GM23338 (cell line): ENCODE measurements around the gene FRYL. TPM values are rescaled to one million over a fixed set of nuclear protein-coding genes. Genes with fewer than 3 reads are reported as not detected.

Experiments
- ATAC-seq: fragments of 200-7000 bp; cut with Tn5 transposase; 3 replicates; pipeline ENCODE4 v1.9.1; 2020
- DNase-seq: peaks from one replicate; pipeline ENCODE4 v3.0.0-alpha.2; 2015; ENCODE audit warnings: low spot score
- H2AFZ ChIP-seq: fragments of 200-600 bp; sonication (generic); 2 replicates; pipeline ENCODE4 v1.8.0; 2016; ENCODE audit warnings: antibody characterized with exemption, mild to moderate bottlenecking, moderate library complexity
- H3F3A ChIP-seq: fragments of 200-600 bp; sonication (generic); replicated peaks from 2 replicates; pipeline ENCODE4 v1.8.0; 2017; ENCODE audit warnings: antibody characterized with exemption, mixed run types, low read depth
- H3K27ac ChIP-seq: fragments of 200-600 bp; sonication (generic); 2 replicates; pipeline ENCODE4 v1.6.1; 2016; ENCODE audit warnings: low read depth
- H3K27me3 ChIP-seq: fragments of 200-600 bp; sonication (generic); 2 replicates; pipeline ENCODE4 v1.8.0; 2016; ENCODE audit warnings: mild to moderate bottlenecking, mixed run types, moderate library complexity; ENCODE audit not compliant: insufficient read depth
- H3K36me3 ChIP-seq: fragments of 200-600 bp; sonication (generic); 2 replicates; pipeline ENCODE4 v1.8.0; 2016; ENCODE audit warnings: mild to moderate bottlenecking; ENCODE audit not compliant: insufficient read depth
- H3K4me1 ChIP-seq: fragments of 200-600 bp; sonication (generic); 2 replicates; pipeline ENCODE4 v1.8.0; 2016; ENCODE audit warnings: mild to moderate bottlenecking, moderate library complexity; ENCODE audit not compliant: insufficient read depth
- H3K4me2 ChIP-seq: fragments of 200-600 bp; sonication (generic); 2 replicates; pipeline ENCODE4 v1.7.1; 2017; ENCODE audit warnings: mixed run types
- H3K4me3 ChIP-seq: fragments of 200-600 bp; sonication (generic); 2 replicates; pipeline ENCODE4 v1.6.1; 2016; ENCODE audit warnings: mixed run types
- H3K79me2 ChIP-seq: fragments of 200-600 bp; sonication (generic); replicated peaks from 2 replicates; pipeline ENCODE4 v1.8.0; 2017; ENCODE audit warnings: mild to moderate bottlenecking; ENCODE audit not compliant: insufficient read depth
- H3K9me2 ChIP-seq: fragments of 200-600 bp; sonication (generic); 2 replicates; pipeline ENCODE4 v1.8.0; 2017; ENCODE audit not compliant: insufficient read depth
- H4K20me1 ChIP-seq: fragments of 200-600 bp; sonication (generic); replicated peaks from 2 replicates; pipeline ENCODE4 v1.8.0; 2017; ENCODE audit warnings: mild to moderate bottlenecking; ENCODE audit not compliant: insufficient read depth
- H3K27ac Mint-ChIP-seq: 2 replicates; pipeline ENCODE4 v1.8.0; 2020; ENCODE audit warnings: inconsistent platforms, mild to moderate bottlenecking, moderate library complexity, mixed read lengths
- H3K27me3 Mint-ChIP-seq: 3 replicates; pipeline ENCODE4 v1.8.0; 2022; ENCODE audit warnings: low read depth, mild to moderate bottlenecking, moderate library complexity, mixed read lengths, inconsistent platforms; ENCODE audit not compliant: insufficient read depth, poor library complexity
- H3K36me3 Mint-ChIP-seq: 3 replicates; pipeline ENCODE4 v1.8.0; 2021; ENCODE audit warnings: low read depth, mild to moderate bottlenecking, inconsistent platforms, moderate library complexity, mixed read lengths
- H3K4me1 Mint-ChIP-seq: 3 replicates; pipeline ENCODE4 v1.8.0; 2020; ENCODE audit warnings: mild to moderate bottlenecking, inconsistent platforms, mixed read lengths
- H3K4me3 Mint-ChIP-seq: 3 replicates; pipeline ENCODE4 v1.8.0; 2021; ENCODE audit warnings: moderate library complexity, mild to moderate bottlenecking, inconsistent platforms, mixed read lengths
- H3K9me3 Mint-ChIP-seq: 3 replicates; pipeline ENCODE4 v1.8.0; 2020; ENCODE audit warnings: moderate library complexity, mild to moderate bottlenecking, inconsistent platforms, mixed read lengths
- CREB1 ChIP-seq: fragments of 250-450 bp; sonication (Bioruptor Pico); IDR thresholded peaks from 2 replicates; pipeline ENCODE4 v1.5.0; 2020; ENCODE audit warnings: low read depth, mild to moderate bottlenecking, moderate library complexity
- EZH2 ChIP-seq: fragments of 200-600 bp; sonication (generic); IDR thresholded peaks from one replicate; pipeline ENCODE4 v1.8.0; 2017; ENCODE audit warnings: antibody characterized with exemption, mild to moderate bottlenecking, low read depth; ENCODE audit not compliant: unreplicated experiment
- EZH2phosphoT487 ChIP-seq: fragments of 200-600 bp; sonication (generic); IDR thresholded peaks from one replicate; pipeline ENCODE4 v1.8.1; 2018; ENCODE audit warnings: antibody characterized with exemption; ENCODE audit not compliant: unreplicated experiment
- JUNB ChIP-seq: IDR thresholded peaks from one replicate; pipeline ENCODE4 v1.6.1; 2016; ENCODE audit warnings: antibody characterized with exemption; ENCODE audit not compliant: unreplicated experiment
- NANOG ChIP-seq: IDR thresholded peaks from 2 replicates; pipeline ENCODE4 v1.6.1; 2016; ENCODE audit warnings: antibody characterized with exemption, borderline replicate concordance
- POLR2AphosphoS5 ChIP-seq: IDR thresholded peaks from 2 replicates; pipeline ENCODE4 v1.6.1; 2016; ENCODE audit warnings: antibody characterized with exemption, low read depth
- STAT1 ChIP-seq: IDR thresholded peaks from one replicate; pipeline ENCODE4 v1.6.1; 2016; ENCODE audit warnings: antibody characterized with exemption; ENCODE audit not compliant: unreplicated experiment
- ZNF114 ChIP-seq: fragments of 250-450 bp; sonication (Bioruptor Pico); IDR thresholded peaks from 2 replicates; pipeline ENCODE4 v1.5.0; 2020; ENCODE audit warnings: mild to moderate bottlenecking, moderate library complexity
- polyA plus RNA-seq: library from polyadenylated mRNA; unstranded; fragments of >200 nt; fragmentation: Nextera tagmentation; extraction: Ambion mirVana; gene quantifications from 2 replicates; pipeline ENCODE4 v1.2.1, GENCODE V29; 2016
- total RNA-seq: library from RNA; depleted of rRNA; stranded (reverse); fragments of >200 nt; shearing (Covaris generic); gene quantifications from 2 replicates; pipeline ENCODE4 v1.2.3, GENCODE V29; 2014
- TF ChIP-seq, protein P1 (sequence below), 2 experiments: fragments of 200-600 bp in 1 of 2; sonication (generic) in 1 of 2; conservative IDR thresholded peaks; 2 replicates each; pipeline versions ENCODE4 v1.5.1 to v1.6.1; 2016 to 2017; ENCODE audit warnings: antibody characterized with exemption in 2 of 2, low read depth in 2 of 2, mild to moderate bottlenecking in 2 of 2, moderate library complexity in 1 of 2
- TF ChIP-seq, protein P2 (sequence below): IDR thresholded peaks from one replicate; pipeline ENCODE4 v1.6.1; 2018; ENCODE audit warnings: antibody characterized with exemption; ENCODE audit not compliant: unreplicated experiment

FRYL gene
- total and polyA plus RNA-seq, 2 experiments from 2014 or later = 30.7 to 53.3 TPM

DNA sequence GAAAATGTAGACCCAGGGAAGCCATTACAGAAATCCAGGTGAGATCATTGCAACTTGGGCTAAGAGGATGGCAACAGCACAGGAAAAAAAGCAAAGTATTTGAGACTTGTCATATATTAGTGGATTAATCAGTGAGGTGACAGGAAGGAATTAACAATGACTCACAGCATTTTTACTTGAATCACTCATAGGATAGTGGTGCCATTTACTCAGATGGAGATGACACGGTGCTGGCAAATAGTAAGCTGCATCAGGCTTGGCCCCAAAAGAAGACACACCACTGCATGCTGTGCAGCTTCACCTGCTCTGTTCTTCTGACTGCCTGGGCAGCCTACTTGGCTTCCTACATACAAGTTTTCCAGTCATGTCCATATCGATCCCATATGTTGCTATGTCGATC is 144.8 kb downstream of the FRYL start (continued):
- TF ChIP-seq NANOG (no peak), EZH2phosphoT487 (no peak), STAT1 (no peak), POLR2AphosphoS5 (no peak), CREB1 (no peak)
- TF ChIP-seq, protein P1, sequence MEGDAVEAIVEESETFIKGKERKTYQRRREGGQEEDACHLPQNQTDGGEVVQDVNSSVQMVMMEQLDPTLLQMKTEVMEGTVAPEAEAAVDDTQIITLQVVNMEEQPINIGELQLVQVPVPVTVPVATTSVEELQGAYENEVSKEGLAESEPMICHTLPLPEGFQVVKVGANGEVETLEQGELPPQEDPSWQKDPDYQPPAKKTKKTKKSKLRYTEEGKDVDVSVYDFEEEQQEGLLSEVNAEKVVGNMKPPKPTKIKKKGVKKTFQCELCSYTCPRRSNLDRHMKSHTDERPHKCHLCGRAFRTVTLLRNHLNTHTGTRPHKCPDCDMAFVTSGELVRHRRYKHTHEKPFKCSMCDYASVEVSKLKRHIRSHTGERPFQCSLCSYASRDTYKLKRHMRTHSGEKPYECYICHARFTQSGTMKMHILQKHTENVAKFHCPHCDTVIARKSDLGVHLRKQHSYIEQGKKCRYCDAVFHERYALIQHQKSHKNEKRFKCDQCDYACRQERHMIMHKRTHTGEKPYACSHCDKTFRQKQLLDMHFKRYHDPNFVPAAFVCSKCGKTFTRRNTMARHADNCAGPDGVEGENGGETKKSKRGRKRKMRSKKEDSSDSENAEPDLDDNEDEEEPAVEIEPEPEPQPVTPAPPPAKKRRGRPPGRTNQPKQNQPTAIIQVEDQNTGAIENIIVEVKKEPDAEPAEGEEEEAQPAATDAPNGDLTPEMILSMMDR (conservative IDR thresholded peaks at IDR 0.05; ENCODE audit: low read depth in 2 of 2) = no peak

DNA sequence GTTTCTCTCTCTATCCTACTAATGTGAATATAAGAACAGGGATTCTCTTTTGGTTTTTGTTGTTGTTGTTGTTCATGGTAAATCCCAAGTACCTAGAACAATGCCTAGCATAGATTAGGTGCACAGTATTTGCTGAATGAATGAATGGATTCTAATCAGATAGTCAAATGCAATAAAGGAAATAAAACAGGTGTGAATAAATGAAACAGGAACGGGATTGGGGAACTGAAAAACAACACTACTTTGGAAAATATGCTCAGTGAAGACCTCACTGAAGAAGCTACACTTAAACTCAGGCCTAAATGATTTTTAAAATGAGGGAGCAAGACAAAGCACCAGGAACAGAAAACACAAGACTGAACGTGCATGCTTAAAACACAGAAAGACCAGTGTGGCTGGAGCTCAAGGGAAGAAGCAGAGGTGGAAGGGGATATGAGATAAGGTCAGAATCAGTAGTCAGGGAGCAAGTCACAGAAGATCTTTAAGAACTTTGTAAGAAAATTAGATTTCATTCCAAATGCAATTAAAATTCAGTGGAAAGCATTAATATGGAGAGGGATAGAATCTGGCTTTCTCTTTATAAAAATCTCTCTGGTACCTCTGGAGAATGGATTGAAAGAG is 145.3 kb downstream of the FRYL start:
- Histone ChIP-seq H3K27ac (no peak overlapping the region), H4K20me1 (no peaks in the 10 kb centered on the region), H3K4me3 (no peak overlapping the region), H3K79me2 (peaks cover 14% of the 10 kb centered on the region), H3K36me3 (no peaks in the 10 kb centered on the region), H3F3A (no peaks in the 10 kb centered on the region), H3K4me1 (no peaks in the 10 kb centered on the region), H2AFZ (no peak overlapping the region), H3K4me2 (no peak overlapping the region), H3K27me3 (no peaks in the 10 kb centered on the region), H3K9me2 (no peaks in the 10 kb centered on the region)
- Mint-ChIP-seq H3K4me3 (no peak overlapping the region), H3K27me3 (no peaks in the 10 kb centered on the region), H3K36me3 (no peaks in the 10 kb centered on the region), H3K9me3 (no peaks in the 10 kb centered on the region; the same call in 1 of the 3 replicates), H3K27ac (no peak overlapping the region), H3K4me1 (no peaks in the 10 kb centered on the region)
- no peak for DNase-seq
- ATAC-seq = no peak
- TF ChIP-seq ZNF114 (CRISPR knock-in tag) = no peak
- no peak for TF ChIP-seq EZH2phosphoT487
- TF ChIP-seq, protein P2, sequence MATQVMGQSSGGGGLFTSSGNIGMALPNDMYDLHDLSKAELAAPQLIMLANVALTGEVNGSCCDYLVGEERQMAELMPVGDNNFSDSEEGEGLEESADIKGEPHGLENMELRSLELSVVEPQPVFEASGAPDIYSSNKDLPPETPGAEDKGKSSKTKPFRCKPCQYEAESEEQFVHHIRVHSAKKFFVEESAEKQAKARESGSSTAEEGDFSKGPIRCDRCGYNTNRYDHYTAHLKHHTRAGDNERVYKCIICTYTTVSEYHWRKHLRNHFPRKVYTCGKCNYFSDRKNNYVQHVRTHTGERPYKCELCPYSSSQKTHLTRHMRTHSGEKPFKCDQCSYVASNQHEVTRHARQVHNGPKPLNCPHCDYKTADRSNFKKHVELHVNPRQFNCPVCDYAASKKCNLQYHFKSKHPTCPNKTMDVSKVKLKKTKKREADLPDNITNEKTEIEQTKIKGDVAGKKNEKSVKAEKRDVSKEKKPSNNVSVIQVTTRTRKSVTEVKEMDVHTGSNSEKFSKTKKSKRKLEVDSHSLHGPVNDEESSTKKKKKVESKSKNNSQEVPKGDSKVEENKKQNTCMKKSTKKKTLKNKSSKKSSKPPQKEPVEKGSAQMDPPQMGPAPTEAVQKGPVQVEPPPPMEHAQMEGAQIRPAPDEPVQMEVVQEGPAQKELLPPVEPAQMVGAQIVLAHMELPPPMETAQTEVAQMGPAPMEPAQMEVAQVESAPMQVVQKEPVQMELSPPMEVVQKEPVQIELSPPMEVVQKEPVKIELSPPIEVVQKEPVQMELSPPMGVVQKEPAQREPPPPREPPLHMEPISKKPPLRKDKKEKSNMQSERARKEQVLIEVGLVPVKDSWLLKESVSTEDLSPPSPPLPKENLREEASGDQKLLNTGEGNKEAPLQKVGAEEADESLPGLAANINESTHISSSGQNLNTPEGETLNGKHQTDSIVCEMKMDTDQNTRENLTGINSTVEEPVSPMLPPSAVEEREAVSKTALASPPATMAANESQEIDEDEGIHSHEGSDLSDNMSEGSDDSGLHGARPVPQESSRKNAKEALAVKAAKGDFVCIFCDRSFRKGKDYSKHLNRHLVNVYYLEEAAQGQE = no peak
- no peak for TF ChIP-seq EZH2
- TF ChIP-seq, protein P1 (conservative IDR thresholded peaks at IDR 0.05; ENCODE audit: low read depth in 2 of 2) = no peak
- TF ChIP-seq CREB1 = no peak
- no peak for TF ChIP-seq NANOG
- no peak for TF ChIP-seq JUNB
- TF ChIP-seq POLR2AphosphoS5 = no peak
- no peak for TF ChIP-seq STAT1
